HG03521 (cell line): Measurements from ENCODE around the gene MPDU1.
"Not testable (repeated sequence)": the region's sequence is repeated elsewhere in the genome, so short reads cannot be mapped to it uniquely, and the experiment has no call there.

ENCODE experiments used
- ATAC-seq: cut with Tn5 transposase; IDR thresholded peaks from one replicate; pipeline ENCODE4 v1.9.1; 2021; ENCODE audit warnings: mild to moderate bottlenecking, moderate library complexity; ENCODE audit not compliant: unreplicated experiment

MPDU1 gene

DNA sequence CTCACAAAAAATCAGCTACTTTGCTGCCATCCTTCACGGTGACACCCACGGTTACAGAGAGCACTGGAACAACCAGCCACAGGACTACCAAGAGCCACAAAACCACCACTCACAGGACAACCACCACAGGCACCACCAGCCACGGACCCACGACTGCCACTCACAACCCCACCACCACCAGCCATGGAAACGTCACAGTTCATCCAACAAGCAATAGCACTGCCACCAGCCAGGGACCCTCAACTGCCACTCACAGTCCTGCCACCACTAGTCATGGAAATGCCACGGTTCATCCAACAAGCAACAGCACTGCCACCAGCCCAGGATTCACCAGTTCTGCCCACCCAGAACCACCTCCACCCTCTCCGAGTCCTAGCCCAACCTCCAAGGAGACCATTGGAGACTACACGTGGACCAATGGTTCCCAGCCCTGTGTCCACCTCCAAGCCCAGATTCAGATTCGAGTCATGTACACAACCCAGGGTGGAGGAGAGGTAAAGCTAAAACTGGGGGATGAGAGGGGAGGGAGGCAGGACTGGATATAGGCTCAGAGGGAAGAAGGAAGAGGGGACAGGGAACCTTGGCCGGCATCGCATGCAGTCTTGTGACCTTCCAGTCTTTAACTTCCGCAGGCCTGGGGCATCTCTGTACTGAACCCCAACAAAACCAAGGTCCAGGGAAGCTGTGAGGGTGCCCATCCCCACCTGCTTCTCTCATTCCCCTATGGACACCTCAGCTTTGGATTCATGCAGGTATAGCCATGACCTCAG, 3.6 kb upstream of the MPDU1 start:
- ATAC-seq, result no peak

DNA sequence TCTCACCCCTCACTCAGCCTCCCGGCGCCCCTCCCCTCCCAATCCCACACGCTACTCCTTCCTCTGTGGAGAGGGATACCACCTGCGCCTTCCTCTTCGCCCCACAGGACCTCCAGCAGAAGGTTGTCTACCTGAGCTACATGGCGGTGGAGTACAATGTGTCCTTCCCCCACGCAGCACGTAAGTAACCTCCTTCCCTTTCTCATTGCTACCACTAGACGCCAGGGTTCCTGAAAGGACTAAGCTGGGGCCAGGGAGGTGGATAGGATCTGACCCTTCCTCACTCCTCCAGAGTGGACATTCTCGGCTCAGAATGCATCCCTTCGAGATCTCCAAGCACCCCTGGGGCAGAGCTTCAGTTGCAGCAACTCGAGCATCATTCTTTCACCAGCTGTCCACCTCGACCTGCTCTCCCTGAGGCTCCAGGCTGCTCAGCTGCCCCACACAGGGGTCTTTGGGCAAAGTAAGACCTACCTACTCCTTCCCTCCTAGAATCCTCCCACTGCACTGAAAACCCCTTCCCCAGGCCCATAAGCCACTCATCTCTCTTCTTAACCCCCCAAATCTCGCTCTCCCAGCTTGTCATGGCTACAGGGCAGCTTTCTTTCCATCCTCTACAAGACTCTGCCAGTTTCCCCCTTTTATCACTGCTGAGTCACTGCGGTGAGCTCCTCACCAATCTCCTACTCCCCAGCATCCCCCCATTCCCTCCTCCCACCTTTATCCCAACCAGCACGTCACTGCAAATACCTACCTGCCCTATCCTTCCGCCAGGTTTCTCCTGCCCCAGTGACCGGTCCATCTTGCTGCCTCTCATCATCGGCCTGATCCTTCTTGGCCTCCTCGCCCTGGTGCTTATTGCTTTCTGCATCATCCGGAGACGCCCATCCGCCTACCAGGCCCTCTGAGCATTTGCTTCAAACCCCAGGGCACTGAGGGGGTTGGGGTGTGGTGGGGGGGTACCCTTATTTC, 2.8 kb upstream of the MPDU1 start:
- ATAC-seq, result no peak

DNA sequence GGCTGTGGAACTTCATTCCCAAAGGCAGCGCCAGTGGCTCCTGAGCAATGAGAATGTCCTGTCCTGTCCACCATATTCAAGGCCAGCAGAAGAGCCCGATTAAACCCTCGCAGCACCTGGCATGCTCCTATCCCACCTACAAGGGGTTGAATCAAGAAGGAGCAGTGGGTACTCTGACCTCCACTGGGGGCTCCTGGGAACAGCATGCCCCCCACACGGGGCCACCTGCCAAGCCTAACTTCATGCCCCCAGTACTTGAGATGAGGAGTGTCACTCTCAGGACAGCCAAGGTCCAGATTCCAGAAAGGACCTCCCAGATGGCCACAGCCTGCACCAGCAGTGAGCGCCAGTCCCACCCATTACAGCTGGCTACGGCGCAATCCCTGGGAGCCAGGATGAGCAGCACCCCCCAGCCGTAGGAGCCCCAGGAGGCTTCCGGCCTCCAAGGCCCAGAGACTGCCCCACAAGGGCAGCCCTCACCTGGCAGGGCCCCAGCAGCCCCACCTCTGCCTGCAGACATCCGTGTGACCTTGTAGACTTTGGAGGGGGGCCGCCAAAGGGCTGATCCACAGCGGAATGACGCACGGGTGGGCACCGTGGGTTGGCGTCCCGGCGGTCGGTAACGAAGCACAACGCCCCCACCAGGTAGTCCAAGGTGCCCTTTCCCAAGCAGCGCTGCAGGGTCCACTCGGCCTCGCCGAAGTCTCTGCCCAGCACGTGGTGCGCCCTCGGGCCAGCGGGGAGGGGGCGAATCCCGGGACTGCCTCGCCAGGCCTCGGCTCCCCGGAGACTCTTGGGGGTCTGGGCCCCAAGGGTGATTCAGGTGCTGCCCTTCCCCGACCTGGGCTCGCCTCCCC, 1.0 kb upstream of the MPDU1 start:
- no peak for ATAC-seq

DNA sequence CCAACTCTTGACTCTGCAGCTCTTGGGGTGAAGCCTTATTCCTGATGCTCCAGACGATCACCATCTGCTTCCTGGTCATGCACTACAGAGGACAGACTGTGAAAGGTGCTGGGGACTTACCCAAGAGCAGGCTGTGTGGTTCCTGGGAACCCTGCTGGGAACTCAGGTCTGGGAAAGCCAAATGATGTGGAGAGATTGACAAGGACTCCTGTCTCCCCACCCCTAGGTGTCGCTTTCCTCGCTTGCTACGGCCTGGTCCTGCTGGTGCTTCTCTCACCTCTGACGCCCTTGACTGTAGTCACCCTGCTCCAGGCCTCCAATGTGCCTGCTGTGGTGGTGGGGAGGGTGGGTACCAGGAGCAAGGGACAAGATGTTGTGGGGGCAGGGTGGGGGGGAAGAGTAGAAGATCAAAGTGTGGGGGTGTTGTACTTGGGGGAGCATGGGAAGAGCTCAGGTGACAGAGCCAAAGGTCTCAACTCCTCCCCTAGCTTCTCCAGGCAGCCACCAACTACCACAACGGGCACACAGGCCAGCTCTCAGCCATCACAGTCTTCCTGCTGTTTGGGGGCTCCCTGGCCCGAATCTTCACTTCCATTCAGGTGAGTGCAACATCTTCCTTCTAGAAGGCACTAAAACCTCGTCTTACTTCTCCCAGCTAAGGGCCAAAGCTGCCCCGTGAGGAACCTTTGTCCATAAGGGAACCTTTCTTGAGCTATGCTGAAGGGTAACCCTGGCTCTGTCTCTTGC, 3.2 kb downstream of the MPDU1 start:
- no peak for ATAC-seq

DNA sequence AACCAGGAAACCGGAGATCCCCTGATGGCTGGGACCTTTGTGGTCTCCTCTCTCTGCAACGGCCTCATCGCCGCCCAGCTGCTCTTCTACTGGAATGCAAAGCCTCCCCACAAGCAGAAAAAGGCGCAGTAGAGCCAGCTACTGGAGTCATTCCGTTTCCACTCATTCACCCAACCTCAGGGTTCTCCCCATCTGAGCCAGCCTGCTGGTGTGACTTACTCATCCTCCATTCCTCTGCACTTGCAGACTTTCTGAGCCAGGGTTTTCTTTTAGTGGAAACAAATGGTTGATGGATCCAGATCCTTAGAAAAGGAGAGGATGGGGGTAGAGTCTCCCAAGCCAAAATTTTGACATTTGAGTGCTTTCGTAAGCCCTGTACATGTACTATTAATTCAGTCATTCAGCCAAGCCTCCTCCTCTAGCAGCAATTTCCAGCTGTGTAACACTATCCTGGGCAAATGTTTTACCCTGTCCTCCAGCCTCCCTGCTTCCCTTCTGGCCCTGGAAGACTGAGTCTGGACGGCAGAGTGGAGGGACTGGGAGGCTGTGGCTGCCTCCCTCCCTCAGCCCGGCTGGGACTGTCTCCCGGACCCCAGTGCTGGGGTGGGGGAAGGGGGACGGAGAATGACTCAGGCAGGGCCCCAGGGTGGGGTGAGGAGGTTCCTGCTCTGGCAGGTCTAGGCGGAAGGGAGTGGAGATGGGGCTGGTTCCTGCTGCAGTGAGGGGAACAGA, 3.9 kb downstream of the MPDU1 start:
- no peak for ATAC-seq

DNA sequence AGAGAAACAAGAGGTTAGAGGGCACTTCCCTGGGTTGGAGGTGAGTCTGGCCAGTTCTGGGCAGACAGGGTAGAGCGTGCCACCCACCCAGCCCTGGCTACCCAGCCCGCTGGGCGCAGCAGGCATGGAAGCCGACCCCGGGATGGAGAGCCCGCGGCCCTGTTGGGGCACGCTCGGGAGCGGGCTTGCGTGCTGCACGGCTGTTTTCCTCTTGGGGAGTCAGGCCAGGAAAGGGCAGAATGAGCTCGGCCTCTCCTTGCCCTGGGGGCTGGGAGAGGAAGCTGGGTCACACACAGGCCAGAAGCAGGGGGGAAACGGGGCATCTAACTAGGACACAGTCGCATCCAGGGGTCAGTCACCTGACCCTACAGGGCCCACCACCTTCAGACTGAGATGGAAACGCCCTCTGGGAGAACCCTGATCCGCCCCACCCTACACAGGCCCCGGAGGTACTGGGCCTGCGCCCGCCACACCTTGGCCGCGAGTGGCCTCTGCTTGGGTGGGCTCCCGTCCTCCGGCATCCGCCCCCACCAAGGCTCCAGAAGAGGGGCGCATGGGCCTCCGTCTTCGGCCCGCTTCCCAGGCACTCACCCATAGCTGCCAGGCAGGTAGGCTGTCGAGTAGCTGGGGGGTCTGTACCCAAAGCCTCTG, 5.0 kb downstream of the MPDU1 start:
- no peak for ATAC-seq

DNA sequence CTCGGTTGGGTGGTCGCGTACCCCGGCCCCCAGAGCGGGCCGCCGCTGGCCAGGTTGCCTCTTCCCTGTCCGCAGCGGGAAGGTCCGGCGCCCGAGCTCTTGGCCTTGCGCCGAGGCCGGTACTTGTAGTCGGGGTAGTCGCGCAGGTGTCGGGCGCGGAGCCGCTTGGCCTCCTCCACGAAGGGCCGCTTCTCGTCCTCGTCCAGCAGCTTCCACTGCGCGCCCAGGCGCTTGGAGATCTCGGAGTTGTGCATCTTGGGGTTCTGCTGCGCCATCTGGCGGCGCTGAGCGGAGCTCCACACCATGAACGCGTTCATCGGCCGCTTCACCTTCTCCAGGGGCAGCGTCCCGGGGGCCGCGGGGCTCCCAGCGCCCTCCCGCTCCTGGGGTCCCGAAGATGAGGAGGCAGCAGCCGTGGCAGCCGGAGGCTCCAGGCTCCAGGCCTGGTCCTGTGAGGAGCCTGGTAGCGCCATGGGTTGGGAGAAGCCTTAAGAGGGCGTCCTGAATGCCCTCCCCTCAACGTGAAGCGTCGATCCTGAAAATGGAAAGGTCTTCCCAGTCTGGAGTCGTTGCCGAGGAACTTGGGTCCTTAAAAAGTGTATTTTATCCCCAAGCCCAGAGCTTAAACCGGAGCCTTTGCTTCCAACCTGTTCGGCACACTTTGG, 5.7 kb downstream of the MPDU1 start:
- ATAC-seq, result no peak

DNA sequence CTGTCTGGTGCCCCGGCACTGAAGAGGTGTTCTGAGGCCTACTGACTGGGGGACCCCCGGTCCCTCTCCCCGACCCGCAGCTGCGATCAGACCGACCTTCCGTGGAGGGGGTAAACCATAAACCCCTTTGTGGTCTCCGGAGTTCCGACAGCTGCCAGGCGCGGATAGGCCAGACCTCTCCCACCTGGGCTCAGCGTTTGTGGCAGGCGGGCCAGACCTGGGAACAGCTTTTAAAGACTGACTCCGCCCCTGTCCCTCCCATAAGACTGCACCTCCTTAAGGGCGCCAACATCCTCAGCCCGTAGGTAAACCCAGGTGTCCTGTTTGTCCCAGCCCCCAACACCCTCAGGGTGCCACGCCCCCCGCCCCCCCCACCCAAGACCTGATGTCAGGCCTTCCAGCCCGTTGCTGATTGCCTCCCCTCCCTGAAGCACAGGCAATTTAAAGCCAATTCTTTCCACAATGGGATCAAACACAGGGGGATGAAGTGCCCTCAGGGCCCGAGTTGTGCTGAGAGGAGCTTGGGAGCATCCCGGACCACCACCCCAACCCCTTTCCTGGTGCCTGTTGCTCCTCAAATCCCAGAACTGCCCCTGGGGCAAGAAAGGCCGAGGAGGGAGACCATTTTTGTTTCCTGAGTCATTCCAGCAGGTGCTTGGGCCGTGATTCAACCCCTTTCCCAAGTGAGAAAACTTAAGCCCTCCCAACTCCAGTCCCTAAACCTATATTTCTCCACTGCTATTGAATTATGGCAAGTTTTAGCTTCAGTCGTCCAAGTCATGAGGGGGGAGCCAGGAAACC, 6.4 kb downstream of the MPDU1 start, which contains the start of gene SOX15:
SOX15 (minus strand) TSS at position 204 of the 801 bp plus-strand sequence. CDS start 418 bp downstream, outside the sequence.
- no peak for ATAC-seq

DNA sequence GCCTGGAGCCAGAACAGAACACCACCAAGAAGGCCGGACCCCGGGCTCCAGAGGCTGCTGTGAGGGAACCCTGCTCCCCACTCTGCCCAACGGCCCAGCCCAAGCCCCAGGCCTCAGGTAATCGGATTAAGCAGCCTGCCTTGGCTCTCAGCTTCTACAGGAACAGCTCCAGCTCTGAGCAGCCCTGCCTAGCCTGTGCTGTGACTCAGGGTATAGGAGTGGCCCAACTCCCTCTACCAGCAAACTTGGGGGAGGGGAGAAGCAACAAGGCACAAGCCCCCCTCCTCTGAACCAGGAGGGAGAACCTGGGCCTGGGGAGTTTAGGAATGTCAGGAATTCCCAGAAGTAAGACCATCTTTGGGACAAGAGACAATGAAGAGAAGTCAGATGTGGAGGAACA, 7.1 kb downstream of the MPDU1 start:
- no peak for ATAC-seq

DNA sequence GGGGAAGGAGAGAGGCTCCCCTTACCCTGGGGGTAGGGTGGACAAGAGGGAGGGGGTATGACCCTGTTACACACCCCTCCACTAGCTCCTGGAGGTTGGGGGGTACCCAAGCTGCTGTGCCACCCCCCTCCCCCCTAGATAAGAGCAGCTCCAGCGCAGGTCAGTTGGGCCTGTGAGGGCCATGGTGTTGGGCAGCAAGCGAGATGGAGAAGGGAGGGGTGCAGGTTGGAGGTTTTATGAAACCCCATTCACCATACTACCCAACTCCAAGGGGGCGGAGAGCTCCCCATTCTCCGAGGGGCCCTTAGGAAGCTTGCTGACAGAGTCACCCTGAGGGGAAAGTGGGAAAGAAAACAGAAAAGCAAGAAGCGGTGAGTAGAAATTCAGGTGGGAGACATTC, 7.9 kb downstream of the MPDU1 start:
- no peak for ATAC-seq

DNA sequence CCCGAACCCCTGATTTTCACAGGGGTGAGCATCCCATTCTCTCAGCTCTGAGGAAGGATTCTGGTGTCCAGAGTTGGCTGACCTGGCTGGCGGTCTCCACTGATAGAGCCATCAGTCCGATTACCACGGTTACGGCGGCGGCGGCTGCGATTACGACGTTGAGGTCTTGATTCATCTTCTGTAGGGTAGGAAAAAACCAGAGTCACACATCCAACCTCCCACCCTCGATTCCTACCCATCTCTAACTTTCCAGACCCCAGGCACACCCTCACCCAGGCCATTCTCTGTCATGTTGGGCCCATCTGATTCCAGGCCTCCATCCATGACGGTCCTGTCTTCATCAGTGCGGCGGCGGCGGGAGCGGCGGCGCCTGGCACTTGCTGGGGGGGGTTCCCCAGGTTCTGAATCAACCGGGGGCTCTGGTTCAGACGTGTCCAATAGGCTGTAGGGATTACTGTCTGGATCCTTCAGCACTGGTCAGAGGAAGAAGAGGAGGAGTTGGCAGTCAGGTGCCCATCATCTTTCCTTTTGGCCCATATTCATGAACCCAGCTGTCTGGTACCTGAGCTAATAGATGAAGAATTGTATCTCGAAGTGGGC, 8.9 kb downstream of the MPDU1 start:
- ATAC-seq, result no peak

DNA sequence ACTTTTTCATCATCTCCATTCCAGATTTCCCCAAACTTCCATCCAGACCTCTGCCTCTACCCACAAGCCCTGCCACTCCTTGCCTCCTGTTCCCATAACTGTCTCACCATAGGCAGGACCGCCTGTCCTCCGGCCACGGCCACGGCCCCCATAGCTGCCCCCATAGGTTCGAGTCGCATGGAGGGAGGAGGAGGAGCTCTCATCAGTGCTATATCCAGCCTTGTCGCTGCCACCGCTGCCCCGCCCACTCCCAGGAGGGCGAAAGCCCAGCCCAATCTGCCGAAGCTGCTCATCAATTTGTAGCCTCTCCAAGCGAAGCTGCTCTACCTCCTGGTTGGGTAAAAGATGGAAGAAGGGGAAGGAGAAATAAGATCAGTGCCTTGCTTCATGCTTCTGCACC, 9.6 kb downstream of the MPDU1 start:
- ATAC-seq, result no peak

DNA sequence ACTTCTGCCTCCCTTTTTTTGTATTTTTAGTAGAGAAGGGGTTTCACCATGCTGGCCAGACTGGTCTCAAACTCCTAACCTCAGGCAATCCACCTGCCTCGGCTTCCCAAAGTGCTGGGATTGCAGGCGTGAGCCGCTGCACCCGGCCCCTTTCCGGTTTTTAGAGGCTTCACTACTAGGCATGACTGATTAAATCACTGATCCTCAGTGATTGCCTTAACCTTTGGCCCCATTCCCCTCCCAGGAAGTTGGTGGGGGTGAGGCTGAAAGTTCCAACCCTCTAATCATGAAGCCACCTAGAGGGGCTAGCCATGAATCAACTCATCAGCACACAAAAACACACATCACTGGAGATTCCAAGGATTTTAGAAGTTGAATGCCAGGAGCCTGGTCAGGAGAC, 13.9 kb downstream of the MPDU1 start:
- ATAC-seq, result not testable (repeated sequence)

DNA sequence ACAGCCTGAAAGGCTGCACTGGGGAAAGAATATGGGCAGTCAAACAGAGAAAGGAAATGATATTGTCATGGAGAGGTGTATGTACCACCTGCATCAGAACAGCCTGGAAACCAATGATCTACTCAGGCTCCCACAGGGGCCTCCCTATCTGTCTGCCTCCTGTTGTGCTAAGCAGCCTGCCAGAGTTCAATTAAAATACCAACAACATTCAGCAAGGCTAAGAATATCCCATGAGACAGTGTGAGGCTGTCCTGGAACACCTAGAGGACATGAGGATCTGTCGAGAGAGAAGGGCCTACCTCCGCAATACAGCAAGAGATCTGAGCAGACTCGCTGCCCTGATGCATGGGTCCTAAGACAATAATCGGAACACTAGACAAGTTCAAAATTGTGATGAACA, 22.6 kb downstream of the MPDU1 start:
- ATAC-seq, result no peak

DNA sequence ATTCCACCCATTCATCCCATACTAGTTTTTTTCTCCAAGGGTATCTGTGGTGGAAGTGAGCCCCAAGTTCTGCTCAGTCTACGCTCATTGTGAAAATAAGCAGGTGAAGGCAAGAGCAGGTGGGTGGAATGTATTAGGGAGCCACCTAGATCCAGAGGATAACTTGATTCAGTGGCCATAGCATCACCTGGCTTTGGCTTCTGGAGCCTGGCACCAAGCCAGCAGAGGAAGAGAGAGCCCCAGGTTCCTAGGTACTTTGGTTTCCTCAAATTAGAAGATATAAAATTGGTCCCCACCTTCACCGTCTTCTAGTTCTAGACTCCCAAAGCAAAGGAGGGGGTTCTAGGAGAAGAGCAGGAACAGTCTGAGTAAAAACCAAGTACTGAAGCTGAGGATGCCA, 27.0 kb downstream of the MPDU1 start:
- ATAC-seq, result no peak

DNA sequence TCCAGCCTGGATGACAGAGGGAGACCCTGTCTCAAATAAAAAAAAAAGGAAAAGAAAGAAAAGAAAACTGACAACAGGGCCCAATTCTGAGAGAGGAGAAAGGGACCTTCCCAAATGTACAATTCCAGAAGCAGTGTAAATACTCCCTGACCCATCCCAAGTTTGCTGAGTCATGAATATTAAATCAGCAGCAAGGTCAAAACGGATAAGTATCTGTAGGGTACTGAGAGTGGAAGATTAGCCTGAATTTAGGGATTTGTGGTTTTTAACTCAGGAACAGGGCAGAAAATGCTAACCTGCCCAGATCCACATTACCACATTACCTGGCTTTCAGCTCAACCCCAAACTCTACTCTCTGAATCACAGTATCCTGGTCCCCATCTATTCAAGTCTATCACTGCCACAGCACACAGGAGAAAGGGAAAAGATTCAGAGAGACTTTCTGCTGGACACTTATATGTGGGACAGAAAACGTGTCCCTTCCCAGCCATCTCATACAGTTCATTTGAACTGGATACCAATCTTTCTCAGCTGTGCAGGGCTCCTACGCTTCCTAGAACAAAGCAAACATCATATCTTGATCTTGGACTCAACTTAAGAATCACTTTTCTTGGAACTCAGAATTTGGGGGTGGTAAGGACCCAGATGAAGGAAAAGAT, 28.1 kb downstream of the MPDU1 start:
- no peak for ATAC-seq

DNA sequence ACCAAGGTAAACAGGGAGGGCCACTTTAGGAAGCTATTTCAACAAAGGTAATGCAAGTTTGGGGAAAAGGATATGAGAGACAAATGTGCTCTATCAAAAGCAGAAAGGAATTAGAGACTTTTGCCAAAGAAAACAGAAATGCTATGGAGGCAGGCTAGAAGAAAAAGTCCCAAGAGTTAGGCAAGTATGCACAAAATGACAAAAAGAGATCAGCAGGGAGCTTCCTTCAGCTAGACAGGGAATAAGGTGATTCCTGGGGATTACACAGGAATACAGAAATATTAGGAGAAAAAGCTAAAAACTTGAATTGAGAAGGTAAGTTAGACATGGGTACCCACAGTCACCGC, 28.6 kb downstream of the MPDU1 start:
- ATAC-seq, result no peak
